GM12878 (cell line): ENCODE results near the gene C1QTNF1. TPM values are rescaled to one million over a fixed set of nuclear protein-coding genes. Genes with fewer than 3 reads are reported as not detected.

Experiments used
- ATAC-seq: fragments of 200-7000 bp; cut with Tn5 transposase; 3 replicates; pipeline ENCODE4 v1.9.1; 2020; ENCODE audit warnings: mild to moderate bottlenecking, moderate library complexity
- BruUV-seq: library from RNA; stranded (reverse); fragments of 400-500 nt; replicated peaks from 2 replicates; lab custom pipeline; 2021; lab: Mats Ljungman, UMichigan
- CTCF ChIA-PET: fragments of 300-600 bp; sonication (Branson Sonifier 250); formaldehyde crosslinking; extraction: SDS; loops from one replicate; lab custom pipeline; 2021; ENCODE audit warnings: inconsistent platforms; lab: Yijun Ruan, JAX
- POLR2A ChIA-PET: fragments of 350-600 bp; formaldehyde crosslinking; extraction: SDS; loops from one replicate; lab custom pipeline; 2021; ENCODE audit warnings: inconsistent platforms; lab: Charles Lee
- RAD21 ChIA-PET: fragments of 300-600 bp; sonication (Branson Sonifier 250); formaldehyde crosslinking; loops from one replicate; lab custom pipeline; 2023; ENCODE audit warnings: antibody characterized with exemption; ENCODE audit not compliant: unreplicated experiment; lab: Charles Lee
- SMC1A ChIA-PET: fragments of 300-600 bp; sonication (Branson Sonifier 250); formaldehyde crosslinking; loops from one replicate; lab custom pipeline; 2023; ENCODE audit not compliant: unreplicated experiment, uncharacterized antibody; lab: Charles Lee
- DNase-seq: peaks from one replicate; pipeline ENCODE4 v3.0.0-alpha.2; 2011; ENCODE audit warnings: low read depth, low spot score
- FAIRE-seq: peaks from 3 replicates; lab custom pipeline; 2011; peaks lifted over from hg19 to GRCh38; lab: Jason Lieb, UNC
- H2AFZ ChIP-seq: 2 replicates; pipeline ENCODE4 v1.6.0; 2011; ENCODE audit warnings: low read depth, low read length, control low read depth; ENCODE audit not compliant: control insufficient read depth
- H3K27ac ChIP-seq: 2 replicates; pipeline ENCODE4 v1.5.1; 2011; ENCODE audit warnings: control low read depth; ENCODE audit not compliant: control insufficient read depth, insufficient read depth
- H3K27me3 ChIP-seq, 2 experiments: replicated peaks in 1 of 2; 2 replicates each; pipeline versions ENCODE4 v1.6.0 to v1.6.1; 2011; ENCODE audit warnings: low read length in 1 of 2; ENCODE audit not compliant: control insufficient read depth in 2 of 2, insufficient read depth in 2 of 2
- H3K36me3 ChIP-seq, 2 experiments: 2 replicates each; pipeline ENCODE4 v1.5.1; 2011; ENCODE audit warnings: low read length in 1 of 2; ENCODE audit not compliant: control insufficient read depth in 2 of 2, insufficient read depth in 2 of 2
- H3K4me1 ChIP-seq: 2 replicates; pipeline ENCODE4 v1.6.1; 2011; ENCODE audit warnings: mild to moderate bottlenecking, low read length, moderate library complexity, mixed read lengths; ENCODE audit not compliant: control insufficient read depth, insufficient read depth
- H3K4me2 ChIP-seq: 2 replicates; pipeline ENCODE4 v1.6.0; 2011; ENCODE audit warnings: control low read depth; ENCODE audit not compliant: control insufficient read depth, insufficient read depth
- H3K4me3 ChIP-seq: fragments of 200-600 bp; sonication (generic); 2 replicates; pipeline ENCODE4 v1.5.1; 2016
- H3K79me2 ChIP-seq: 2 replicates; pipeline ENCODE4 v1.6.0; 2011; ENCODE audit warnings: low read length; ENCODE audit not compliant: control insufficient read depth, insufficient read depth
- H3K9ac ChIP-seq: 2 replicates; pipeline ENCODE4 v1.8.0; 2011; ENCODE audit warnings: low read length, control low read depth, mixed read lengths; ENCODE audit not compliant: control insufficient read depth, insufficient read depth
- H3K9me3 ChIP-seq: replicated peaks from 3 replicates; pipeline ENCODE4 v1.5.1; 2011; ENCODE audit warnings: mild to moderate bottlenecking, low read length; ENCODE audit not compliant: control insufficient read depth, insufficient read depth
- H4K20me1 ChIP-seq: 2 replicates; pipeline ENCODE4 v1.6.0; 2011; ENCODE audit not compliant: control insufficient read depth, insufficient read depth
- EP300 ChIP-seq, 2 experiments: fragments of 150-350 bp in 1 of 2; IDR thresholded peaks; 2 replicates each; pipeline ENCODE4 v1.6.1; 2011 to 2012; ENCODE audit warnings: low read depth in 2 of 2, low read length in 2 of 2, borderline replicate concordance in 1 of 2, improper control_type of control experiment in 1 of 2, inconsistent platforms in 1 of 2; ENCODE audit not compliant: control insufficient read depth in 1 of 2
- POLR2AphosphoS2 ChIP-seq: IDR thresholded peaks from 2 replicates; pipeline ENCODE4 v1.6.1; 2011; ENCODE audit warnings: low read depth, mild to moderate bottlenecking, low read length, improper control_type of control experiment, moderate library complexity
- SIX5 ChIP-seq: IDR thresholded peaks from 2 replicates; pipeline ENCODE4 v1.6.1; 2011; ENCODE audit warnings: mild to moderate bottlenecking, low read depth, low read length, moderate library complexity; ENCODE audit not compliant: severe bottlenecking
- ZNF384 ChIP-seq: IDR thresholded peaks from 2 replicates; pipeline ENCODE4 v1.6.1; 2012; ENCODE audit warnings: low read depth, mild to moderate bottlenecking, low read length, improper control_type of control experiment, borderline replicate concordance
- WGBS: methylation state at CpG from one replicate; pipeline ENCODE4 v1.1.6; 2016; ENCODE audit warnings: low lambda C conversion rate; ENCODE audit not compliant: insufficient replicate concordance, insufficient coverage; ENCODE audit errors: missing lambda C conversion rate; 5-methylcytosine and 5-hydroxymethylcytosine counted together
- in situ Hi-C: fragments of 300-500 bp; cut with MboI; formaldehyde crosslinking; loops from 9 replicates; pipeline ENCODE4 v1.14.3; 2018; ENCODE audit warnings: mixed read lengths
- intact Hi-C: fragments of 100-400 bp; cut with micrococcal nuclease; formaldehyde crosslinking; loops from one replicate; pipeline ENCODE4 v1.14.2; 2022; ENCODE audit not compliant: unreplicated experiment
- polyA plus RNA-seq, 11 experiments: library from polyadenylated mRNA; depleted of rRNA in 4 of 11; unstranded in 6 of 11; stranded (reverse) in 5 of 11; fragments of >200 nt; fragmentation: Nextera tagmentation in 4 of 11; fragmentation: Illumina TruSeq in 1 of 11; extraction: Ambion mirVana in 4 of 11; extraction: Trizol in 1 of 11; gene quantifications; 1 replicate in 1 of 11; 2 replicates in 10 of 11; pipeline versions ENCODE4 v1.2.1 to v1.2.3, GENCODE V29; 2011 to 2016; ENCODE audit warnings: inconsistent platforms in 2 of 11, missing spikeins in 2 of 11, low read depth in 1 of 11
- total RNA-seq, 4 experiments: library from RNA; depleted of rRNA in 3 of 4; stranded (reverse); fragments of >200 nt in 3 of 4; fragmentation: Illumina TruSeq in 1 of 4; extraction: Trizol in 1 of 4; gene quantifications; 2 replicates each; pipeline versions ENCODE4 v1.2.1 to v1.2.3, GENCODE V29; 2013 to 2021

Gene C1QTNF1
- total and polyA plus RNA-seq, 10 of the 15 experiments (the other 5 are each of a cell fraction or from before 2014, with no cell fraction given): 0.05 to 1.1 (median 0.15) TPM; not detected in 4

- no peak for TF ChIP-seq EP300 (IDR thresholded peaks at IDR 0.05; ENCODE audit: borderline replicate concordance in 1 of 2, control insufficient read depth in 1 of 2, low read depth in 2 of 2, low read length in 2 of 2)
- TF ChIP-seq POLR2AphosphoS2: no peak
- TF ChIP-seq ZNF384: no peak
Observed at GRCh38 chr17:79053251-79053925, 29.4 kb downstream of the C1QTNF1 start (continued).

- no peaks in the 10 kb centered on the region; the same call in 2 of the 3 replicates for H3K9me3 ChIP-seq
- no peak for TF ChIP-seq SIX5
- H3K9ac ChIP-seq: no peak overlapping the region
- ChIA-PET POLR2A (no interaction called here), SMC1A (no interaction called here), RAD21 (no interaction called here), CTCF (interaction anchor here (0.6 to 0.8 kb wide), 2 partner anchors 9 to 13 kb away, joined by 3 to 8 read pairs; no protein-coding TSS in a partner anchor)
- no peak overlapping the region for H2AFZ ChIP-seq
- no peaks in the 10 kb centered on the region for H3K36me3 ChIP-seq
- H3K27ac ChIP-seq: no peak overlapping the region
- H3K79me2 ChIP-seq: no peaks in the 10 kb centered on the region
- no peak overlapping the region for H3K4me2 ChIP-seq
- no peaks in the 10 kb centered on the region; the same call in 1 of the 2 replicates for H3K4me1 ChIP-seq
- ATAC-seq (no peak), FAIRE-seq (no peak), DNase-seq (no peak)
- BruUV-seq: no TSS peak
- no peaks in the 10 kb centered on the region for H4K20me1 ChIP-seq
- intact Hi-C loops: no loop called here
- in situ Hi-C loops: no loop called here
- 0% methylated on average over 2 of the region's 2 CpGs for WGBS
- H3K4me3 ChIP-seq: no peak overlapping the region
- H3K27me3 ChIP-seq: no peaks in the 10 kb centered on the region
Observed at GRCh38 chr17:79054200-79054960, 30.4 kb downstream of the C1QTNF1 start.
